ENCODE results near the gene HDDC2. TPM values are rescaled to one million over a fixed set of nuclear protein-coding genes. Genes with fewer than 3 reads are reported as not detected.

Gene HDDC2
- total RNA-seq, 1 experiment from 2014 or later, result 95.6 TPM

- H3K4me3 ChIP-seq (replicated peaks in 1 of 2; ENCODE audit: low read depth in 1 of 2, low read length in 2 of 2), result no peak overlapping the region
- no peaks in the 10 kb centered on the region for H3K27me3 ChIP-seq (ENCODE audit: insufficient read depth, low read length)
- ChIA-PET POLR2A (no interaction called here), RAD21 (ENCODE audit: low non-redundant PET in 1 of 2, low total read pairs in 2 of 2, uncharacterized antibody in 2 of 2, unreplicated experiment in 2 of 2) (no interaction called here), CTCF (no interaction called here)
- no peaks in the 10 kb centered on the region for H3K79me2 ChIP-seq (ENCODE audit: insufficient read depth, low read length)
- no peak for ATAC-seq
- no peak overlapping the region for H2AFZ ChIP-seq (ENCODE audit: low read depth, low read length, poor library complexity, severe bottlenecking)
- H3K9me2 ChIP-seq (ENCODE audit: insufficient read depth), result no peaks in the 10 kb centered on the region
- no peak overlapping the region for H3K9ac ChIP-seq (ENCODE audit: low read length)
- TF ChIP-seq FOSL1 (IDR thresholded peaks at IDR 0.05; ENCODE audit: low read depth), result no peak
- TF ChIP-seq EZH2phosphoT487 (IDR thresholded peaks at IDR 0.05; ENCODE audit: borderline replicate concordance), result no peak
- no peak for TF ChIP-seq ZBTB33 (IDR thresholded peaks at IDR 0.05; ENCODE audit: extremely low read depth, insufficient replicate concordance, low read length)
- no peak for TF ChIP-seq RAD21 (IDR thresholded peaks at IDR 0.05; ENCODE audit: low read depth)
- TF ChIP-seq CTCF (IDR thresholded peaks at IDR 0.05 in 2 of 3, conservative IDR thresholded peaks at IDR 0.05 in 1 of 3; ENCODE audit: borderline replicate concordance in 1 of 3, insufficient read depth in 1 of 3, low read depth in 2 of 3, low read length in 2 of 3), result no peak
- TF ChIP-seq SIN3A (IDR thresholded peaks at IDR 0.05; ENCODE audit: low read depth), result no peak
- no peak for TF ChIP-seq ELF1 (IDR thresholded peaks at IDR 0.05; ENCODE audit: borderline replicate concordance, low read depth)
- TF ChIP-seq SP1 (IDR thresholded peaks at IDR 0.05; ENCODE audit: low read depth), result no peak
- TF ChIP-seq POLR2A (IDR thresholded peaks at IDR 0.05; ENCODE audit: borderline replicate concordance, extremely low read depth, insufficient read depth, insufficient read length), result no peak
- no peak for TF ChIP-seq YY1 (IDR thresholded peaks at IDR 0.05; ENCODE audit: extremely low read depth, insufficient replicate concordance, low read depth, low read length)
- TF ChIP-seq TCF7L2 (IDR thresholded peaks at IDR 0.05; ENCODE audit: borderline replicate concordance, extremely low read depth, insufficient read depth, insufficient read length), result no peak
- no peak for TF ChIP-seq CBX3 (IDR thresholded peaks at IDR 0.05; ENCODE audit: low read depth)
- TF ChIP-seq SRF (IDR thresholded peaks at IDR 0.05; ENCODE audit: low read depth), result no peak
- no peak for TF ChIP-seq ZFX (IDR thresholded peaks at IDR 0.05)
- no peak for TF ChIP-seq EGR1 (IDR thresholded peaks at IDR 0.05; ENCODE audit: low read depth)
- TF ChIP-seq REST (IDR thresholded peaks at IDR 0.05; ENCODE audit: low read depth), result no peak
- no peak for TF ChIP-seq POLR2AphosphoS5 (IDR thresholded peaks at IDR 0.05; ENCODE audit: low read depth, low read length)
- TF ChIP-seq EZH2 (IDR thresholded peaks at IDR 0.05), result no peak
- no peaks in the 10 kb centered on the region for H3K9me3 ChIP-seq (ENCODE audit: control insufficient read depth in 1 of 2, insufficient read depth in 1 of 2, low read depth in 1 of 2, low read length in 2 of 2)
- intact Hi-C loops (cut with micrococcal nuclease), result no loop called here
- H3K27ac ChIP-seq (ENCODE audit: low read depth, low read length), result no peak overlapping the region
- no peaks in the 10 kb centered on the region for H3K36me3 ChIP-seq (ENCODE audit: control insufficient read depth in 1 of 2, insufficient read depth in 2 of 2, low read length in 2 of 2)
- no peaks in the 10 kb centered on the region for H4K20me1 ChIP-seq (ENCODE audit: insufficient read depth)
- DNase-seq (ENCODE audit: low read depth, low spot score), result no peak
- H3K4me1 ChIP-seq (ENCODE audit: control insufficient read depth in 1 of 2, insufficient read depth in 2 of 2, low read length in 2 of 2), result no peaks in the 10 kb centered on the region
- BruUV-seq (replicated peaks), result no TSS peak
- no peak overlapping the region for H3K4me2 ChIP-seq (ENCODE audit: low read length)
Measured at GRCh38 chr6:125259354-125259736, 42.4 kb downstream of the HDDC2 start.

Data from HCT116 (cell line).